Osteocyte (in vitro differentiated cells): Measurements from ENCODE around the gene NTHL1. TPM values are rescaled to one million over a fixed set of nuclear protein-coding genes. Genes with fewer than 3 reads are reported as not detected.

Experiments
- DNase-seq: peaks from one replicate; pipeline ENCODE4 v3.0.0; 2021; ENCODE audit warnings: mixed read lengths; ENCODE audit not compliant: unreplicated experiment; ENCODE audit errors: extremely low spot score
- H3K27ac Mint-ChIP-seq: one replicate; pipeline ENCODE4 v1.8.0; 2021; ENCODE audit warnings: mild to moderate bottlenecking, mixed read lengths; ENCODE audit not compliant: unreplicated experiment
- H3K27me3 Mint-ChIP-seq: one replicate; pipeline ENCODE4 v1.8.0; 2021; ENCODE audit warnings: mixed read lengths; ENCODE audit not compliant: unreplicated experiment
- H3K36me3 Mint-ChIP-seq: one replicate; pipeline ENCODE4 v1.8.0; 2021; ENCODE audit warnings: mixed read lengths; ENCODE audit not compliant: unreplicated experiment
- H3K4me1 Mint-ChIP-seq: one replicate; pipeline ENCODE4 v1.8.0; 2021; ENCODE audit warnings: mixed read lengths; ENCODE audit not compliant: unreplicated experiment
- H3K4me3 Mint-ChIP-seq: one replicate; pipeline ENCODE4 v1.8.0; 2021; ENCODE audit warnings: mild to moderate bottlenecking, moderate library complexity, mixed read lengths; ENCODE audit not compliant: unreplicated experiment
- H3K9me3 Mint-ChIP-seq: one replicate; pipeline ENCODE4 v1.8.0; 2021; ENCODE audit warnings: mixed read lengths; ENCODE audit not compliant: unreplicated experiment
- CTCF ChIP-seq: fragments of 200-600 bp; sonication (generic); IDR thresholded peaks from 2 replicates; pipeline ENCODE4 v1.5.0; 2021; ENCODE audit warnings: antibody characterized with exemption, mild to moderate bottlenecking, moderate library complexity
- total RNA-seq: library from RNA; stranded (reverse); gene quantifications from 2 replicates; pipeline ENCODE4 v1.2.1, GENCODE V29; 2021

Gene NTHL1
- total RNA-seq, 1 donor from 2014 or later: 22.2 TPM

GRCh38 chr16:2078096-2078495, 30.5 kb upstream of the NTHL1 start:
- H3K27ac Mint-ChIP-seq: no peak overlapping the region
- peaks cover 24% of the 10 kb centered on the region for H3K36me3 Mint-ChIP-seq
- TF ChIP-seq CTCF: no peak
- H3K27me3 Mint-ChIP-seq: no peaks in the 10 kb centered on the region
- no peak overlapping the region for H3K4me3 Mint-ChIP-seq
- H3K9me3 Mint-ChIP-seq: no peaks in the 10 kb centered on the region
- DNase-seq: no peak
- no peaks in the 10 kb centered on the region for H3K4me1 Mint-ChIP-seq

- Mint-ChIP-seq H3K36me3 (peaks cover 24% of the 10 kb centered on the region), H3K27ac (no peak overlapping the region), H3K9me3 (no peaks in the 10 kb centered on the region), H3K4me1 (no peaks in the 10 kb centered on the region), H3K4me3 (no peak overlapping the region), H3K27me3 (no peaks in the 10 kb centered on the region)
- no peak for TF ChIP-seq CTCF
- no peak for DNase-seq
These were observed 30.1 kb upstream of the NTHL1 start for GRCh38 chr16:2077696-2078095.

- H3K4me1 Mint-ChIP-seq: no peaks in the 10 kb centered on the region
- no peak overlapping the region for H3K27ac Mint-ChIP-seq
- DNase-seq: no peak
- peaks cover 26% of the 10 kb centered on the region for H3K36me3 Mint-ChIP-seq
- H3K9me3 Mint-ChIP-seq: no peaks in the 10 kb centered on the region
- no peak overlapping the region for H3K4me3 Mint-ChIP-seq
- H3K27me3 Mint-ChIP-seq: no peaks in the 10 kb centered on the region
- TF ChIP-seq CTCF: no peak
These were observed 29.4 kb upstream of the NTHL1 start for GRCh38 chr16:2077016-2077415.

- no peak for DNase-seq
- Mint-ChIP-seq H3K27me3 (no peaks in the 10 kb centered on the region), H3K4me3 (no peak overlapping the region), H3K9me3 (no peaks in the 10 kb centered on the region), H3K4me1 (no peaks in the 10 kb centered on the region), H3K27ac (no peak overlapping the region), H3K36me3 (peaks cover 27% of the 10 kb centered on the region)
- no peak for TF ChIP-seq CTCF
These were observed 28.6 kb upstream of the NTHL1 start for GRCh38 chr16:2076072-2076865.

GRCh38 chr16:2075631-2076030, 28.0 kb upstream of the NTHL1 start:
- no peak overlapping the region for H3K4me3 Mint-ChIP-seq
- H3K27ac Mint-ChIP-seq: no peak overlapping the region
- TF ChIP-seq CTCF: no peak

More at GRCh38 chr16:2075631-2076030, 28.0 kb upstream of the NTHL1 start:
- H3K36me3 Mint-ChIP-seq: peaks cover 27% of the 10 kb centered on the region
- H3K4me1 Mint-ChIP-seq: no peaks in the 10 kb centered on the region
- H3K9me3 Mint-ChIP-seq: no peaks in the 10 kb centered on the region
- no peak for DNase-seq
- H3K27me3 Mint-ChIP-seq: no peaks in the 10 kb centered on the region
